Measurements from ENCODE around the gene SPEM1.

SPEM1 gene

GRCh38 chr17:7403977-7404736 lies 16.0 kb upstream of the SPEM1 start, which contains the start of gene TMEM256:
Gene TMEM256, minus strand, starts transcription at chr17:7404097. Its CDS starts 13 bp downstream, at chr17:7404084.
- in situ Hi-C loops (cut with HindIII; ENCODE audit: low pct_ligation_motif_present, low sequenced_read_pairs), result no loop called here
- peak; percentile 29 for TF ChIP-seq CTCF (IDR thresholded peaks at IDR 0.05; ENCODE audit: low read depth, low read length, missing control alignments)

GRCh38 chr17:7404737-7405349 lies 15.3 kb upstream of the SPEM1 start:
- H3K27me3 ChIP-seq (replicated peaks), result no peaks in the 10 kb centered on the region
- no peak for TF ChIP-seq CTCF (IDR thresholded peaks at IDR 0.05; ENCODE audit: low read depth, low read length, missing control alignments)

More at GRCh38 chr17:7403977-7404736, 16.0 kb upstream of the SPEM1 start, which contains the start of gene TMEM256:
- H3K27ac ChIP-seq, result peak within 1 kb of the TSS; percentile 51
- H3K4me3 ChIP-seq (ENCODE audit: low read depth, low read length), result peak within 1 kb of the TSS; percentile 83
- H3K36me3 ChIP-seq (replicated peaks), result peaks cover 5% of the 10 kb centered on the region
- no peaks in the 10 kb centered on the region for H3K27me3 ChIP-seq (replicated peaks)
- DNase-seq, result peak; percentile 99

GRCh38 chr17:7405350-7406234 lies 14.5 kb upstream of the SPEM1 start:
- in situ Hi-C loops (cut with HindIII; ENCODE audit: low pct_ligation_motif_present, low sequenced_read_pairs), result no loop called here
- H3K36me3 ChIP-seq (replicated peaks), result peaks cover 13% of the 10 kb centered on the region
- H3K4me3 ChIP-seq (ENCODE audit: low read depth, low read length), result peak overlapping the region; percentile 69
- no peak for DNase-seq
- no peak overlapping the region for H3K27ac ChIP-seq
- no peaks in the 10 kb centered on the region for H3K27me3 ChIP-seq (replicated peaks)
- TF ChIP-seq CTCF (IDR thresholded peaks at IDR 0.05; ENCODE audit: low read depth, low read length, missing control alignments), result no peak

More at GRCh38 chr17:7404737-7405349, 15.3 kb upstream of the SPEM1 start:
- peak overlapping the region; percentile 69 for H3K4me3 ChIP-seq (ENCODE audit: low read depth, low read length)
- H3K36me3 ChIP-seq (replicated peaks), result peaks cover 8% of the 10 kb centered on the region
- H3K27ac ChIP-seq, result peak overlapping the region; percentile 8
- in situ Hi-C loops (cut with HindIII; ENCODE audit: low pct_ligation_motif_present, low sequenced_read_pairs), result no loop called here
- peak; percentile 32 for DNase-seq

- H3K4me3 ChIP-seq (ENCODE audit: low read depth, low read length), result peak overlapping the region; percentile 69
- DNase-seq, result no peak
- in situ Hi-C loops (cut with HindIII; ENCODE audit: low pct_ligation_motif_present, low sequenced_read_pairs), result no loop called here
Observed at GRCh38 chr17:7406235-7406825, 13.8 kb upstream of the SPEM1 start.

More at GRCh38 chr17:7406235-7406825, 13.8 kb upstream of the SPEM1 start:
- Histone ChIP-seq H3K27me3 (replicated peaks) (no peaks in the 10 kb centered on the region), H3K36me3 (replicated peaks) (peaks cover 15% of the 10 kb centered on the region), H3K27ac (no peak overlapping the region)
- TF ChIP-seq CTCF (IDR thresholded peaks at IDR 0.05; ENCODE audit: low read depth, low read length, missing control alignments), result no peak

All from brain microvascular endothelial cell (primary cell).